DMS153 treated with DMSO at 0.1 percent for 48 hours (cell line): ENCODE results near the gene SYNRG.

Experiments used
- DNase-seq: peaks from one replicate; lab custom pipeline; 2025; ENCODE audit not compliant: unreplicated experiment; lab: John Stamatoyannopoulos, UW

Gene SYNRG

DNA sequence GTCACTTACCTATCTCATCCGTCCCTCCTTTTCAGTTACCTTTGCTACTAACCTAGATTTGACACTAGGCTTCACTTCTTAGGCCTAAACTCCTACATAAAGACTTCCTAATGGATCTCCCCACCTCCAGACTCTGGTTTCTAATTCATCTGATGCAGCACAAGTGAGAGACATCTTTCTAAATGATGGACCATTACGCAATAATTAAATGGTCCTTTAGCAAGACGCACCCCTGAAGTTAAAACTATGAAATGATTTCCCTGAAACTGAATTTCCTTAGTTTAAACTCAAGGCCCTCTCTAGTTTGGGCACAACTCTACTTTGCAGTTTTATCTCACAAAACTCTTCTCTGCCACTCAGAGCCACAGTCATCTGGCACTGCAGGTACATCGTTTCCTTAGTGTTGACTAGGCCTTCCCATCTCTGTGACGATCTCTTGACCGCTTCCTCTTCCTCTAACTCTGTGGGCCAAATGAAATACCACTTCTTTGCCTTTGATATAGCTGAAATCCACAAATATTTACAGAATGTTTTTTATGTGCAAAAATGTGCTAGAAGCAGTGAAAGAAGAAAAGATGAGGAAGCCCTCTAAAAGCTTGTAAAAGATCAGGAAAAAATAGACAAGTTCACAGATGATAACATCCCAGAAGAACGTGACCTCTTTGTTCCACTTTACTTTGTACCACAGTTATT is 3.3 kb downstream of the SYNRG start:
- DNase-seq, result no peak

DNA sequence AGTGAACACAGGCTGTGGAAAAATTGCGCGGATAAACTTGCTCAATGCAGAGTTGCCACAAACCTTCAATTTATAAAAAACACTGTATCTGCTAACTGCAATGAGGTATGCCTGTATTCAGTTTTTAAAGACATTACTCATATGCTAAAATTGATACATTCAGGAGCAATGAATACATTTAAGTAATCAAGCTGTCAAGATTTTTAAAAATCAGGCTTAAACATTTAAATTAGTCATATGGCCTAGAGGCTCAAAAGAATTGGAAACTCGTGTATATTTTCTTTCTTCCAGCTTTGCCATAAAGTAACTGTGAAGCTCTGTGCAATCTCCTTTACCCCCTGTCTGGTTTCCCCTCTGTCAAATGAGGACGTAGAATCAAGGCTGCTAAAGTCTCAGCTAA is 4.1 kb downstream of the SYNRG start:
- no peak for DNase-seq

DNA sequence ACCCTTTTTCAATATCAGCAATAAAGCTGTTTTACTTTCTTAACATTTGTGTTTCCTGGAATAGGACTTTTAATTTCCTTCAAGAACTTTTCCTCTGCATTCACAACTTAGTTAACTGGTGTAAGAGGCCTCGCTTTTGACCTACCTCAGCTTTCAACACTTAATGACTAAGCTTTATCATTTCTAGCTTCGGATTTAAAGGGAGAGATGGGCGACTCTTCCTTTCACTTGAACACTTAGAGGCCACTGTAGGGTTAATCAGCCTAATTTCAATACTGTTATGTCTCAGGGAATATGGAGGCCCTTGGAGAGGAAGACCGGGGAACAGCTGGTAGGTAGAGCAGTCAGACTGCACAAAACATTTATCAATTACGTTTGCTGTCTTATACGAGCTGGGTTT is 4.7 kb downstream of the SYNRG start:
- no peak for DNase-seq

DNA sequence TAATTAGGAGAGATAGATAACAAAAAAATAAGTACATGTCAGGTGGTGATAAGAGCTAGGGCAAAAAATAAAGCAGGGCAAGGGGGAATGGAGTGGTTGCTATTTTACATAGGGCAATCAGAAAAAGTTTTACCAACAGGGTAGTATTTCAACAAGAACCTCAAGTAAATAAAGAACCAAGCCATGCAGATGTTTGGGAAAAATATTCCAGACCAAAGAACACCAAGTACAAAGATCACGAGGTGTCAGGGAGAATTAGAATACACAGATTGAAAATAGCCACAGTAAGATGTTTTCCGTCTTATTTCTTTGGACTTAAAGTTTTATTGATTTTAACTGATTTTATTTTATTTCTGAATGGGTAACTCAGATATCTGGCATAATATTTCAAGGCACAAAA is 11.1 kb downstream of the SYNRG start:
- no peak for DNase-seq

DNA sequence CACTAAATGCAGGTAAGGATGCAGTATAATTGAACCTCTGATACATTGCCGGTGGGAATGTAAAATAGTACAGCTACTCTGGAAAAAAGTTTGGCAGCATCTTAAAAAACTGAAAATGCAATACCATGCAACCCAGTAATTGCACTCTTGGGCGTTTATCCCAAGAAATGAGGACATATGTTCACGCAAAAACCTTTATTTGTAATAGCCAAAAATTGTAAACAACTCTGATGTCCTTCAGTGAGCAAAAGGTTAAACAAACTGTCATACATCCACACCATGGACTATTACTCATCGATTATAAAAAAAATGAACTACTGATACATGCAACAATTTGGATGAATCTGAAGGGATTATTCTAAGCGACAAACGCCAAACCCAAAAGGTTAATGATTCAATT is 16.9 kb downstream of the SYNRG start:
- DNase-seq, result no peak

DNA sequence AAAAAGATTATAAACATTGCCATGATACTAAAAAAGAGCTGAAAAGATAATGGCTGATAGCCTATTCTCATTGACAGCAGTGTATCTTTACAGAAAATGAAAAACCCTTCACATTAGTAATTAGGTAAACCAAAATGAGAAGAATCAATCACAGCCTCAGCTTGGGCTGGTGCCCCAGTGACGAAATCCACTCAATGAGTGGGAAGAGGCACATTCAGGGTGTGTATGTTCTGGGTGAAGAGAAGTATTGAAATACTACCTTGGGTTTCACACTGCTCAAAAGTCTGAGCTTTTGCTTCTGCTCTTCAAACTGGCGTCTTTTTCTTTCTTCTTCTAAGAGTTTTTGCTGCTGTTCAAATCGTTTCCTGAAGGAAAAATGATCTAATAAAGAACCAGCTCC is 24.2 kb downstream of the SYNRG start:
- no peak for DNase-seq

DNA sequence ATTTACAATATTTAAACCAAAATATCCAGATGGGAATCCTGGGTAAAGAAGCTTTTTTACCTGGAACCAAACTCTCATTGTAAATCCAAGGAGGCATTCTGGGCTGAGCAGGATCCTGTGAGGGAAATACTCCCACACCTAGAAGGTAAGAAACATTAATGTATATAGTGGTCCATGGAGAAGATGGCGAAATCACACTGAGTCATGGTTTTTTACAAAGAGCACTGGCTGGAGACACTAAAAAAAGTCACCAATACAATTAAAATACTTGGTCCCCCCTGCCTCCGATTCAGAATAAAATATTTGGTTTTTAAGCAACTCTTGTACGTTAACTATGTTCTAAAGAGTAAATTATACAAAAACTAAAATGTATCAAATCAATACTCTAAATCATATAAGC is 32.9 kb downstream of the SYNRG start:
- no peak for DNase-seq

DNA sequence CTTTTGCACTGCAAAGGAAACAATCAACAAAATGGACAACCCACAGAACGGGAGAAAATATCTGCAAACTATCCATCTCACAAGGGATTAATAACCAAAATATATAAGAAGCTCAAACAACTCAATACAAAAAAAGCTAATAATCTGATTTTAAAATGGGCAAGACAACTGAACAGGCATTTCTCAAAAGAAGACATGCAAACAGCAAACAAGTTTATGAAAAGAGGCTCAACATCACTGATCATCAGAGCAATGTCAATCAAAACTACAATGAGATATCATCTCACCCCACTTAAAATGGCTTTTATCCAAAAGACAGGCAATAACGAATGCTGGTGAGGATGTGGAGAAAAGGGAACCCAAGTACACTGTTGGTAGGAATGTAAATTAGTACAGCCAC is 34.8 kb downstream of the SYNRG start:
- DNase-seq, result no peak

DNA sequence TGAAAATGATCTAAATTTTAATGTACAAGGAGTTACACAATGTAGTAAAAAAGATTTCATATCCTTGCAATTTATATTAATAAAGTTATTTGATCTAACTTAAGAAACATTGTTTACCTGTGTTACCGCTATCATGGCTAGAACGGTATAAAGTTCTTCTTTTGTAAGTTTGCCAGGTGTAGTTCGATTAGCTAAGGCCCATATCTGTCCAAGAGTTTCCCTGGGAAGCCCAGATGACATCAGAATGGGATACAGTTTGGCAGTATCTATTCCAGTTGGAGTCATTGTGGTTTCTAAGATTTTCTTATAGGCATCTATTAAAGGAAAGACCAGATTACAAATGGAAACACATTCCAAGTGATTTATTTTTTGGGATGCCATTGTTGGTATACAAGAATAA is 37.5 kb downstream of the SYNRG start:
- no peak for DNase-seq

DNA sequence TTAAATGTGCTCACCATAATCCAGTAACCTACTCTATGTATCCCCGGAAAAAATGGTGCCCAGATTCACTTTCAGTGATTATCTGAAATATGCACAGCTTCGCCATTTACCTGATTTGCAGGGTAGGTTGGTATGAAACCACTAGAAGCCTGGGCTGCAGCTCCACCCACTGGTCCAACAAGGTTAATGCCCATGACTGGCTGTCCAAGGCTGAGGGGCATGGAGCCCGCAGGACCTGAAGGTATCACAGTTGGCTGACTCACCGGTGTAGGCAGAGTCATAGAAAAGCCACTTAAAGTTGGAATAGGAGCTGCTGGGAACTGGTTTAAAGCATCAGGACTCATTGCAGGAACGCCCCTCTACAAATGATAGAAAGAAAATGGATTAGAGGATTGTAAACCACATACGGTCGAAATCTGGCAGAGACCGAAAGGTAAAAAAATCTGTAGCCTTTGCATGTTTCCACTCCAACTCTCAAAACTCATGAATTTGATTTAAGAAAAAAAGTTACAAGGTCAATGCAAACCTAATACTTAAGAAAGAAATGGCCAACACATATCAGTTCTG is 38.6 kb downstream of the SYNRG start:
- DNase-seq, result peak; percentile 6

DNA sequence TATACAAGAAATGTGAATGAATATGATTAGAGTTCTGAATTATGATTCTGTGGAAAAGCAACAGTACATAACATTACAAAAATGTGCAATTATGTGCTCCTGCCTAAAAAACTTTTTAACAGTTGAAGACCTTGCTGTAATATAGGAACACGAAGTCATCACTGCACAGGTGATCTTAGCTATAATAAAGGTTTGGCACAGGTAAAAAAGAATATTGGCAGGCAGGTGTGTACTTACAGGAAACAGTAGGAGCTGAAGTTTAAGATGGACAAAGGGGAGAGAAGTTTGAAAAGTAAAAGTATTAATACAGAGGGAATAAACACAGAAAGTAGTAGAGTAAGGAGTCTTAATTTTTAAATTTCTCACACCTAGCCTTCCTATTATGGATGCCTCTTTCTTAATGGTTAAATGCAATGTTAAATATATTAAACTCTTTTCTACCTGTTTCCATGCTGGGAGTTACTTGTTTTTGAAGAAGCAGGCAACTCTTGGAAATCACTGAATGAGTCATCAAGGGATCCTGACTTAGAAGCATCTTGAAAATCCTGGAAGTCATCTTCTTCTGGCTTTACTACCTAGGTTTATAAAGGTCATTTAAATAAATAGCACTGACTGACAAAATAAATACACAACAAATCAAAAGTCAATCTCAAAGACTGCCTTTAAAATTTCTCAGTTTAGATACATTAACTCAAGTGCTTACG is 40.7 kb downstream of the SYNRG start:
- DNase-seq, result no peak

DNA sequence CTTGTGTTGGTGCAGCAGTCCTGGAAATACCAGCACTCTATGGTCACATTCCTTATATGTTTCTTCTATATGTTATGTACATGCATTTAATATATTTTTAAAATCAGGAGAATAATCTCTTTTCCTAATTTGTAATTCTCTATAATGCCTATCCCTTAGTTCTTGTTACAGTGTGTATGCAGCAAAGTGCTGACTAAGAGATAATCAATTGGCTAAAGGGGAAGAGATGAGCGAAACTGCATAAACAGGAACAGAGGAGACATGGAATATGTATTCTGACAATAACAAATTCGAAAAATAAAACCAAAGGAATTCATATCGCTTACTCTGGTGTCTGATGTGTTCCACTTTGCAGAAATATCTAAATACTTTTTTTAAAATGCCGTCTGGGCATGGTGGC is 41.7 kb downstream of the SYNRG start:
- no peak for DNase-seq

DNA sequence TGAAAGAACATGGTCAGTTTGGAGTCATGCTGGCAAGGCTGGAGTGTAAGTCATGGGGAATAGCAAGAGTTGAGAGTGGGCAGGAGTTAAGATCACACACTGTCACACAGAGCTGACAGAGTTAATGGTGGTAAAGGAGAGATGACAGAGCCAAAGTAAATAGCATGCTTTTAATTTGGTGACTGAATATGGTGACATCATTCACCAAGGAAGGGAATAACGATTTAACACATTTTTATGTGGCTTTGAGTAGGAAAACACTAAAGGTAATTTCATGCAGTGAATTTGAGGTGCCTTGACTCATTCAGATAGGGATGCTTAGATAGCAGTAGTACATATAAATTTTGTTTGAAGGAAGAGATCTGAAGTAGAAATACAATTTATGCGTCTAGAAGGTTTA is 42.1 kb downstream of the SYNRG start:
- DNase-seq, result no peak

DNA sequence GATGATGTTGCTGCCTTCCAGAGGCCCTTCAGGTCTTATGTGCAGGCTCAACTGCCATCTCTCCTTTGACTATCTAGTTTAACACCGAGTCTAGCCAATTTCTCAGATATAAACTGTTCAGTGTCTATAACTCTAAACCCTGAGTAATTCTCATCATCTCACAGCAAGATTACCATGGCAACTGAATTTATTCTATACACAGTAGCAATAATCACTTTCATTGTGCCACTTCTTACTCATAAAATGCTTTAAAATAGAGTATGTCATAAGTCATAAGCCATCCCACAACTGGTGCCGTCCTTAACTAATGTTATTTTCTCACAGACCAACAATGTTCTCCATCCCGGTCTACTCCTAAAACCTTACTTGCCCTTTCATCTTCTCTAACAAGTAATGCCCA is 45.0 kb downstream of the SYNRG start:
- no peak for DNase-seq

DNA sequence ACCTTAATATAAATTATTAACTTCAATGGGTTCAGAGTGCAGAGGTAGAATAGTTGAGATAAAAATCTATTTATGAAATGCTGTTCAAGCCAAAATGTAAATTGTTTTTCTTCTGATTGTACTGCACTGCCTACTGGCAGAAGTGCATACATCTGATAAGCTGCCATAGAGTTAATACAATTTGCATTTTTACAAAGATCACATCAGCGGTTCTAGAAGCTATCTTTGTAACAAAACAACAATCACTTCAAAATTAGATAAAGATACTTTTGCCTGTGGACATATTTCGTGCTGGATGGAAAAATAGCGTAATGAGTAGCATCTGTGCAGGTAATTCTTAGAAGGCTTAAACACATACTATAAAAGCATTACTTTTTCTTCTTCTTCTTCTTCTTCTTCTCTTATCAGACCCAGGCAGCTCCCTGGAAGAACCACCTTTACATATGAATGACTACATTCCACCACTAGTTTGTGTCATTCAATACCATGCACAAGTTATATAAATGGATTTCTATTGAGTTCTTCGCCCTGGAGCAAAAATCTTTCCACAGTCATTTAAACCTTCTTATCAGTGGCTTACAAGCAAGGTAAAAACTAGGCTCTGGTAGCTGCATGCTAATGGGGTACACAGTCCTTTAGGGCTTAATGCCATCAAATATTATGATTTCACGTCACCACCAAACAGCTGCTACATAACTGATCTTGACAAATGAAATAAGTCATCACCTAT is 47.0 kb downstream of the SYNRG start:
- no peak for DNase-seq

DNA sequence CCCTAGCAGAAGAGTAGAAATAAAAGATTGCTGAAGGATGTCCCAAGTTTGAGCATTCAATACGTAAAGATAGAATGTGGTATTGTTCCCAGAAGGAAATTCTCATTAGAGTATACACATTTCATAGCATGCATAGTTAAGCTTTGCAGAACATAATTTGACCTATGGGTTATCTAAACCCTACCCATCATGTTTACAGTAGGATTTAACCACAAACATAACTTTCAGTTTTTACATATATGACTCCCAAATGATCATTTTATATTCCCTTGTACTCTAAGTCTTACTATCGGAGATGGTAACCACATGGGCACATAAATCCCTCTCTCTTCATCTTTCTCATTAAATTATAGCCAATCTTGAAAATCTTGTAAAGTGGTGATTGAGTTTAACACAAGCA is 50.9 kb downstream of the SYNRG start:
- DNase-seq, result no peak

DNA sequence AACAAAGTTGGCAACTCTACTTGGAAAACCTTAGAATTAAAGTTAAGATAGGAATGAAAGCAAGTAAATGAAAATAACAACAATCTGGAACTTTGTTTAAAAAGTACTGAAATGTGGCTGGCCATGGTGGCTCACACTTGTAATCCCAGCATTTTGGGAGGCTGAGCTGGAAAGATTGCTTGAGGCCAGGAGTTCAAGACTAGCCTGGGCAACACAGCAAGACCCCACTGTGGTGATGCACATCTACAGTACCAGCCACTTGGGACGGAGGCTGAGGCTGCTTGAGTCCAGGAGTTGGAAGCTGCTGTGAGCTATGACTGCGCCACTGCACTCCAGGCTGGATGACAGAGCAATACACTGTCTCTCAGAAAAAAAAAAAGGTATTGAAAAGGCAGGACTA is 51.7 kb downstream of the SYNRG start:
- DNase-seq, result no peak

DNA sequence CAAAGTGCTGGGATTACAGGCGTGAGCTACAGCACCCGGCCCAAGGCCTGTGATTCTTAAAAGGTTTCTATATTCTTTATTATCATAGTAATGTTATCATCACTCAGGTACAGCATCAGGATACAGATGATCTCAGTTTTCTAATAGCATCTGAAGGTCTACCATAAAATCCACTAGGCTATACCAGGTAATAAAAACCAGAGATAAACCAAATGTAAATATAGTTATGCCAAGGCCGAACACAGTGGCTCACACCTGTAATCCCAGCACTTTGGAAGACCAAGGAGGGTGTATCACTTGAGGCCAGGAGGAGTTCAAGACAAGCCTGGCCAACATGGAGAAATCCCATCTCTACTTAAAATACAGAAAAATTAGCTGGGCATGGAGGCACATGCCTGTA is 53.8 kb downstream of the SYNRG start:
- DNase-seq, result no peak

DNA sequence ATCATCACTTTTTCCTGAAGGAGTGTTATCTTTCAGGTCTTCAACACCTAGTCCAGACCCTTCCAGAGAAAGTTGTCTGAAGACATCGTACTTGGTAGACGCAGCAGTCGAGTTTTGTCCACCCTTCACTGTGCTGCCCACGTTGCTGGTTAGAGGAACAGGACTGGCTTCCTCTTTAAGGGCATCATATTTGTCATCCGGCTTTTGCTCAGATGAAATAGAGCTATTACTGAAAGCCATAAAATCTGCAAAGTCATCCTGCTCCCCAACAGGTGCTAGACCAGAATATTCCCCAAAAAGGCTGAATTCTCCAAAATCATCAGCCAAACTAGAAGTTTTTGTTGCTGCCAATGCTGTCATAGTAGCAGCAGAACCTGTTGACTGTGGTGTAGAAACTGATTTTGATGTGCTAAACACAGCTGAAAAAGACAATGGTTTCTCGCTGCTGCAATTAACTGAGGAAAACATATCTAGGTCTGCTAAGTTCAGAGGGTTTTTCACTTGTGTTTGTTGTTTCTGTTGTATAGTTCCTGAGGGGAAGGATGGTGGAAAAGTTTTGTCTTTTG is 55.7 kb downstream of the SYNRG start:
- DNase-seq, result no peak

DNA sequence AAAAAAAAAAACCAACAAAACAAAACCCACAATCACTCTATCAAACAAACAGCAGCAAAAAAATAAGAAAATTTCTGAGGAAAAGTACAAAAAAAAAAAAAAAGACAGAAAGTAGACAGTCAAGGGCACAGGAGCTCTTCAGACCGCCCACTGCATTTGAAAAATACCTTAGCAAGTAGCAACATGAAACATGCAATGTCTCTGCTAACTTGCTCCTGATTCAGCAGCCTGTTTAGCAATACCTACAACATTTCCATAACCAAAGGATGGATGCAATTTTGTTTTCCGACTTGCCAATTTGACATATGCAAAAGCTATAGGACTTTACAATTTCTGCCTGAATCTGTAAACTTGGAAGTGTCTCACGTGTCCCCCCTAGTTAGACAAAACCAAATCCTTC is 57.4 kb downstream of the SYNRG start:
- no peak for DNase-seq

DNA sequence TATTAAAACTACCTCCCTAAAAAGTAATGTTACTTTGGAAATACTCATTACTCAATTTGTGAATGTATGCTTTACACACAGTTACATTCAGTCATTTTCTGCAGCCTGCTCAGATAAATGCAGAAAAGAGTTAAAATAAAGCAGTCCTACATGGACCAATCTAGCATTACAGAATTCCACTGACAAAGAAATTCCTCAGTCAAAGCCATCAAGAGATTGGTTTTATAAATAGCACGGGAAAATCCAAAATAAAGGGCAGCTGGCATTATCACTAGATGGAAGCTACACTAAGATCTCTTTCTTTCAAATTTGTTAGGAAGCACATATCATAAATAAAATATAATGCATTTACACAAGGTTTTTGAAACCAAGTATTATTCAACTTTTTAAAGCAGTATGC is 61.2 kb downstream of the SYNRG start:
- DNase-seq, result no peak

DNA sequence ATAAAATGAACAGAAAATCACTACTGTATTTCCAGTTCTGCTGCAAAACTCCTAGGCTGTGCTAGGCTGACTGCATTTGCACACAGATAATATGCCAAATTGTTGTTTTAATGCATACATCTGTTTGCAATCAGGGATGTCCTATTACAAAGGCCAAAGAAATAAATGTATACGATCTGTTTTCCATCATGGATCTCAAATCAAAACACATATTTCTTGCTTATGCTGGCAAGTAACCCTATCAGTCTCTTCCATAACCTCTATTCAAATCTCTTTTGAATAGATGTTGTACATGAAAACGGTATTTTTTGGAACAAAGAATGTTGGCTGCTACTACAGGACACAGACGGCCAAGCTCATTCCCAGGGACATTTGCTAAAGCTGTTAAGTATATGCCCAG is 62.9 kb downstream of the SYNRG start:
- no peak for DNase-seq
